ENCODE data around the gene USP20. TPM values are rescaled to one million over a fixed set of nuclear protein-coding genes. Genes with fewer than 3 reads are reported as not detected.

Gene USP20
- total and polyA plus RNA-seq, 4 donors, result 15.7 to 24.1 (median 21.4) TPM

DNA sequence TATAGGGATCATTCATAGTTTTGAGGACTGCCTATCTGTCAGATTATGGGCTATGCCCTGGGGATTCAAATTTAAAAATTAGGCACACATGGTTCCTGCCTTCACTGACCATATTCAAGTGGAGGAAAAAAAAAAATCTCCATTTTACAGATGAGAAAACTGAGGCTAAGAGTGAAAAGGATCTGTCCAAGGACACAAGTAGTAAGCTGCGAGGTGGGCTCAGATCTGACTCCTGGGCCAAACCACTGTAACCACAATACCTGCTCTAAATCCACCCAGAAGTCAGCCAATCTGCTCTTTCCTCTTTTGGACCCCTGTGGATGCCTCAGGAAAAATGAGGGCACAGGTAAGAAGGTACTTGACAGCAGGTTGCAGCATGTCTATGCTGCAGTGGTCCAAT is 8.5 kb upstream of the USP20 start:
- peaks cover 0 to 6% (median 3%) of the 10 kb centered on the region in 5 donors for H3K4me1 ChIP-seq (ENCODE audit: control insufficient read depth in 5 of 5, insufficient read depth in 5 of 5, low read length in 5 of 5)
- WGBS, 2 donors, result 77 to 92% methylated on average over 1 of the region's 1 CpG
- no peak overlapping the region for H3K9ac ChIP-seq (ENCODE audit: insufficient read depth in 1 of 2, low read length in 2 of 2)
- H3K4me3 ChIP-seq, result no peak overlapping the region
- DNase-seq (no peak), ATAC-seq (ENCODE audit: insufficient read depth, low FRiP score) (no peak)
- no peaks in the 10 kb centered on the region for H3K9me3 ChIP-seq (ENCODE audit: control insufficient read depth in 4 of 4, insufficient read depth in 3 of 4, low read length in 3 of 4)
- H3K27ac ChIP-seq (ENCODE audit: low read depth in 1 of 2, low read length in 1 of 2), result no peak overlapping the region
- H3K36me3 ChIP-seq (ENCODE audit: control insufficient read depth in 4 of 4, insufficient read depth in 4 of 4, low read length in 4 of 4), result peaks cover 8 to 34% (median 20%) of the 10 kb centered on the region in 4 donors
- TF ChIP-seq, protein P1, sequence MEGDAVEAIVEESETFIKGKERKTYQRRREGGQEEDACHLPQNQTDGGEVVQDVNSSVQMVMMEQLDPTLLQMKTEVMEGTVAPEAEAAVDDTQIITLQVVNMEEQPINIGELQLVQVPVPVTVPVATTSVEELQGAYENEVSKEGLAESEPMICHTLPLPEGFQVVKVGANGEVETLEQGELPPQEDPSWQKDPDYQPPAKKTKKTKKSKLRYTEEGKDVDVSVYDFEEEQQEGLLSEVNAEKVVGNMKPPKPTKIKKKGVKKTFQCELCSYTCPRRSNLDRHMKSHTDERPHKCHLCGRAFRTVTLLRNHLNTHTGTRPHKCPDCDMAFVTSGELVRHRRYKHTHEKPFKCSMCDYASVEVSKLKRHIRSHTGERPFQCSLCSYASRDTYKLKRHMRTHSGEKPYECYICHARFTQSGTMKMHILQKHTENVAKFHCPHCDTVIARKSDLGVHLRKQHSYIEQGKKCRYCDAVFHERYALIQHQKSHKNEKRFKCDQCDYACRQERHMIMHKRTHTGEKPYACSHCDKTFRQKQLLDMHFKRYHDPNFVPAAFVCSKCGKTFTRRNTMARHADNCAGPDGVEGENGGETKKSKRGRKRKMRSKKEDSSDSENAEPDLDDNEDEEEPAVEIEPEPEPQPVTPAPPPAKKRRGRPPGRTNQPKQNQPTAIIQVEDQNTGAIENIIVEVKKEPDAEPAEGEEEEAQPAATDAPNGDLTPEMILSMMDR (IDR thresholded peaks at IDR 0.05; ENCODE audit: control extremely low read depth, extremely low read depth), result no peak
- H3K27me3 ChIP-seq (ENCODE audit: control insufficient read depth in 3 of 3, insufficient read depth in 3 of 3, low read length in 2 of 3), result no peaks in the 10 kb centered on the region

DNA sequence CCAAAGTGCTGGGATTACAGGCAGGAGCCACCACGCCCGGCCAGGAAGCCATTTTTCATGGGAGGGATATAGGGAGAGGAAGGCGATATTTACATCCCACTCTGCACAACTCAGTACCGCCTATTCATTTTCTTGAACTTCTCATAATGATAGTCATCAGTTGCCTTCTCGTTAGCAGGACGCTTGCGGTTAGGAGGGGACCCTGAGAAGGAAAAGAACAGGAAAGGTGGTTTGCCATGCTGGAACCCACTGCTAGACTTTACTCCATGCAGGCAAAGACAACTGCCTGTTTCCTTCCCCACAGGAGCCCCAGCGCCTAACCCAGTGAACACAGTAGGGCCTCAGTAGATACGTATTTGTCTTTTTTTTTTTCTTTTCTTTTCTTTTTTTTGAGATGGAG is 7.2 kb upstream of the USP20 start:
- peaks cover 8 to 30% (median 20%) of the 10 kb centered on the region in 4 donors for H3K36me3 ChIP-seq (ENCODE audit: control insufficient read depth in 4 of 4, insufficient read depth in 4 of 4, low read length in 4 of 4)
- TF ChIP-seq, protein P1 (IDR thresholded peaks at IDR 0.05; ENCODE audit: control extremely low read depth, extremely low read depth), result no peak
- DNase-seq, result no peak
- ATAC-seq (ENCODE audit: insufficient read depth, low FRiP score), result no peak
- no peaks in the 10 kb centered on the region for H3K27me3 ChIP-seq (ENCODE audit: control insufficient read depth in 3 of 3, insufficient read depth in 3 of 3, low read length in 2 of 3)
- H3K27ac ChIP-seq (ENCODE audit: low read depth in 1 of 2, low read length in 1 of 2), result no peak overlapping the region
- no peaks in the 10 kb centered on the region for H3K9me3 ChIP-seq (ENCODE audit: control insufficient read depth in 4 of 4, insufficient read depth in 3 of 4, low read length in 3 of 4)
- H3K4me1 ChIP-seq (ENCODE audit: control insufficient read depth in 5 of 5, insufficient read depth in 5 of 5, low read length in 5 of 5), result peaks cover 0 to 1% (median 0%) of the 10 kb centered on the region in 5 donors
- no peak overlapping the region for H3K4me3 ChIP-seq
- 69 to 86% methylated on average over 9 of the region's 9 CpGs for WGBS, 2 donors
- no peak overlapping the region for H3K9ac ChIP-seq (ENCODE audit: insufficient read depth in 1 of 2, low read length in 2 of 2)

DNA sequence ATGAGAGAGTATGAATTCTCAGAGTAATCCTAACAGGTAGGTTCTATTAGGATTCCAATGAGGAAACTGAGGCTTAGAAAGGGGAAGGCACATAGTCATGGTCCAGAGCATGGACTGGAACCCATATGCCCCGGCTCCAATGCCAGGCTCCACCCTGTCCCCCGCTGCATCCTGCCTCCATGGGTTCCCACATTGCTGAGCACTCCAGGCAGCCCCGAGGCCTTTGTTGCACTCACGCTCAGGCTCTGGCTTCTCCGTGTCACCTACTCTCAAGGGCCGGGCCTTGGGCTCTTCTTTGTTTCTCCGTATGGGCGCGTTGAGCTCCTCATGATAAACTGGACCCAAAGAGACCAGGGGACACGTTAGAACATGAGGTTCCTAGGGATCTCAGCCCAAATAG is 6.3 kb upstream of the USP20 start:
- Histone ChIP-seq H3K9me3 (ENCODE audit: control insufficient read depth in 4 of 4, insufficient read depth in 3 of 4, low read length in 3 of 4) (no peaks in the 10 kb centered on the region), H3K27me3 (ENCODE audit: control insufficient read depth in 3 of 3, insufficient read depth in 3 of 3, low read length in 2 of 3) (no peaks in the 10 kb centered on the region), H3K36me3 (ENCODE audit: control insufficient read depth in 4 of 4, insufficient read depth in 4 of 4, low read length in 4 of 4) (peaks cover 8 to 31% (median 22%) of the 10 kb centered on the region in 4 donors), H3K4me1 (ENCODE audit: control insufficient read depth in 5 of 5, insufficient read depth in 5 of 5, low read length in 5 of 5) (peaks cover 0 to 2% (median 0%) of the 10 kb centered on the region in 5 donors), H3K4me3 (no peak overlapping the region), H3K27ac (ENCODE audit: low read depth in 1 of 2, low read length in 1 of 2) (no peak overlapping the region), H3K9ac (ENCODE audit: insufficient read depth in 1 of 2, low read length in 2 of 2) (no peak overlapping the region)
- TF ChIP-seq, protein P1 (IDR thresholded peaks at IDR 0.05; ENCODE audit: control extremely low read depth, extremely low read depth), result no peak
- ATAC-seq (ENCODE audit: insufficient read depth, low FRiP score) (no peak), DNase-seq (no peak)
- 95 to 96% methylated on average over 10 of the region's 10 CpGs for WGBS, 2 donors

DNA sequence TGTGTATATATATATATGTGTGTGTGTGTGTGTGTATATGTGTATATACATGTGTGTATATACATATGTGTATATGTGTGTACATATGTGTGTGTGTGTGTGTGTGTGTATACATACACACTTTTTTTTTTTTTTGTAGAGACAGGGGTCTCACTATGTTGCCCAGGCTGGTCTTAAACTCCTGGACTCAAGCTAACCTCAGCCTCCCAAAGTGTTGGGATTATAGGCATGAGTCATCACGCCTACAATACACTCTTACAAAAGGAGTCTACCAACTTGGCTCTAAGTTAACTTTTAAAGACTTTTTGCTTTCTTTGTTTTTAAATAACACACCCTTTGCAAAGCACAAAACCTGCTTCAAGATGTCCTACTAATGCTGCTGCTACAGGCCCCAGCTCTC is 2.3 kb upstream of the USP20 start:
- Histone ChIP-seq H3K27me3 (ENCODE audit: control insufficient read depth in 3 of 3, insufficient read depth in 3 of 3, low read length in 2 of 3) (no peaks in the 10 kb centered on the region), H3K36me3 (ENCODE audit: control insufficient read depth in 4 of 4, insufficient read depth in 4 of 4, low read length in 4 of 4) (peaks cover 8 to 28% (median 19%) of the 10 kb centered on the region in 4 donors), H3K27ac (ENCODE audit: low read depth in 1 of 2, low read length in 1 of 2) (no peak overlapping the region), H3K9ac (ENCODE audit: insufficient read depth in 1 of 2, low read length in 2 of 2) (no peak overlapping the region), H3K4me3 (no peak overlapping the region), H3K4me1 (ENCODE audit: control insufficient read depth in 5 of 5, insufficient read depth in 5 of 5, low read length in 5 of 5) (peaks cover 0 to 19% (median 8%) of the 10 kb centered on the region in 5 donors), H3K9me3 (ENCODE audit: control insufficient read depth in 4 of 4, insufficient read depth in 3 of 4, low read length in 3 of 4) (no peaks in the 10 kb centered on the region)
- no peak for DNase-seq
- 94 to 98% methylated on average over 1 of the region's 1 CpG for WGBS, 2 donors
- ATAC-seq (ENCODE audit: insufficient read depth, low FRiP score), result no peak
- TF ChIP-seq, protein P1 (IDR thresholded peaks at IDR 0.05; ENCODE audit: control extremely low read depth, extremely low read depth), result no peak

Measured in lung (tissue), 12 donors.